GM23338 (cell line): ENCODE results near the gene LRFN3. TPM values are rescaled to one million over a fixed set of nuclear protein-coding genes. Genes with fewer than 3 reads are reported as not detected.

Experiments used
- ATAC-seq: fragments of 200-7000 bp; cut with Tn5 transposase; 3 replicates; pipeline ENCODE4 v1.9.1; 2020
- DNase-seq: peaks from one replicate; pipeline ENCODE4 v3.0.0-alpha.2; 2015; ENCODE audit warnings: low spot score
- H2AFZ ChIP-seq: fragments of 200-600 bp; sonication (generic); 2 replicates; pipeline ENCODE4 v1.8.0; 2016; ENCODE audit warnings: antibody characterized with exemption, mild to moderate bottlenecking, moderate library complexity
- H3F3A ChIP-seq: fragments of 200-600 bp; sonication (generic); replicated peaks from 2 replicates; pipeline ENCODE4 v1.8.0; 2017; ENCODE audit warnings: antibody characterized with exemption, mixed run types, low read depth
- H3K27ac ChIP-seq: fragments of 200-600 bp; sonication (generic); 2 replicates; pipeline ENCODE4 v1.6.1; 2016; ENCODE audit warnings: low read depth
- H3K27me3 ChIP-seq: fragments of 200-600 bp; sonication (generic); 2 replicates; pipeline ENCODE4 v1.8.0; 2016; ENCODE audit warnings: mild to moderate bottlenecking, mixed run types, moderate library complexity; ENCODE audit not compliant: insufficient read depth
- H3K36me3 ChIP-seq: fragments of 200-600 bp; sonication (generic); 2 replicates; pipeline ENCODE4 v1.8.0; 2016; ENCODE audit warnings: mild to moderate bottlenecking; ENCODE audit not compliant: insufficient read depth
- H3K4me1 ChIP-seq: fragments of 200-600 bp; sonication (generic); 2 replicates; pipeline ENCODE4 v1.8.0; 2016; ENCODE audit warnings: mild to moderate bottlenecking, moderate library complexity; ENCODE audit not compliant: insufficient read depth
- H3K4me2 ChIP-seq: fragments of 200-600 bp; sonication (generic); 2 replicates; pipeline ENCODE4 v1.7.1; 2017; ENCODE audit warnings: mixed run types
- H3K4me3 ChIP-seq: fragments of 200-600 bp; sonication (generic); 2 replicates; pipeline ENCODE4 v1.6.1; 2016; ENCODE audit warnings: mixed run types
- H3K79me2 ChIP-seq: fragments of 200-600 bp; sonication (generic); replicated peaks from 2 replicates; pipeline ENCODE4 v1.8.0; 2017; ENCODE audit warnings: mild to moderate bottlenecking; ENCODE audit not compliant: insufficient read depth
- H3K9me2 ChIP-seq: fragments of 200-600 bp; sonication (generic); 2 replicates; pipeline ENCODE4 v1.8.0; 2017; ENCODE audit not compliant: insufficient read depth
- H4K20me1 ChIP-seq: fragments of 200-600 bp; sonication (generic); replicated peaks from 2 replicates; pipeline ENCODE4 v1.8.0; 2017; ENCODE audit warnings: mild to moderate bottlenecking; ENCODE audit not compliant: insufficient read depth
- H3K27ac Mint-ChIP-seq: 2 replicates; pipeline ENCODE4 v1.8.0; 2020; ENCODE audit warnings: inconsistent platforms, mild to moderate bottlenecking, moderate library complexity, mixed read lengths
- H3K27me3 Mint-ChIP-seq: 3 replicates; pipeline ENCODE4 v1.8.0; 2022; ENCODE audit warnings: low read depth, mild to moderate bottlenecking, moderate library complexity, mixed read lengths, inconsistent platforms; ENCODE audit not compliant: insufficient read depth, poor library complexity
- H3K36me3 Mint-ChIP-seq: 3 replicates; pipeline ENCODE4 v1.8.0; 2021; ENCODE audit warnings: low read depth, mild to moderate bottlenecking, inconsistent platforms, moderate library complexity, mixed read lengths
- H3K4me1 Mint-ChIP-seq: 3 replicates; pipeline ENCODE4 v1.8.0; 2020; ENCODE audit warnings: mild to moderate bottlenecking, inconsistent platforms, mixed read lengths
- H3K4me3 Mint-ChIP-seq: 3 replicates; pipeline ENCODE4 v1.8.0; 2021; ENCODE audit warnings: moderate library complexity, mild to moderate bottlenecking, inconsistent platforms, mixed read lengths
- H3K9me3 Mint-ChIP-seq: 3 replicates; pipeline ENCODE4 v1.8.0; 2020; ENCODE audit warnings: moderate library complexity, mild to moderate bottlenecking, inconsistent platforms, mixed read lengths
- JUNB ChIP-seq: IDR thresholded peaks from one replicate; pipeline ENCODE4 v1.6.1; 2016; ENCODE audit warnings: antibody characterized with exemption; ENCODE audit not compliant: unreplicated experiment
- POLR2AphosphoS5 ChIP-seq: IDR thresholded peaks from 2 replicates; pipeline ENCODE4 v1.6.1; 2016; ENCODE audit warnings: antibody characterized with exemption, low read depth
- polyA plus RNA-seq: library from polyadenylated mRNA; unstranded; fragments of >200 nt; fragmentation: Nextera tagmentation; extraction: Ambion mirVana; gene quantifications from 2 replicates; pipeline ENCODE4 v1.2.1, GENCODE V29; 2016
- small RNA-seq: library from RNA; depleted of rRNA; stranded (forward); fragments of <200 nt; gene quantifications from one replicate; pipeline ENCODE3, GENCODE V24; 2014; ENCODE audit warnings: low replicate concordance
- total RNA-seq: library from RNA; depleted of rRNA; stranded (reverse); fragments of >200 nt; shearing (Covaris generic); gene quantifications from 2 replicates; pipeline ENCODE4 v1.2.3, GENCODE V29; 2014; rRNA removed
- TF ChIP-seq, protein P1 (sequence below), 2 experiments: fragments of 200-600 bp in 1 of 2; sonication (generic) in 1 of 2; conservative IDR thresholded peaks; 2 replicates each; pipeline versions ENCODE4 v1.5.1 to v1.6.1; 2016 to 2017; ENCODE audit warnings: antibody characterized with exemption in 2 of 2, low read depth in 2 of 2, mild to moderate bottlenecking in 2 of 2, moderate library complexity in 1 of 2

Gene LRFN3
- total and polyA plus RNA-seq, 2 experiments from 2014 or later, result 5.8 to 15.1 TPM

DNA sequence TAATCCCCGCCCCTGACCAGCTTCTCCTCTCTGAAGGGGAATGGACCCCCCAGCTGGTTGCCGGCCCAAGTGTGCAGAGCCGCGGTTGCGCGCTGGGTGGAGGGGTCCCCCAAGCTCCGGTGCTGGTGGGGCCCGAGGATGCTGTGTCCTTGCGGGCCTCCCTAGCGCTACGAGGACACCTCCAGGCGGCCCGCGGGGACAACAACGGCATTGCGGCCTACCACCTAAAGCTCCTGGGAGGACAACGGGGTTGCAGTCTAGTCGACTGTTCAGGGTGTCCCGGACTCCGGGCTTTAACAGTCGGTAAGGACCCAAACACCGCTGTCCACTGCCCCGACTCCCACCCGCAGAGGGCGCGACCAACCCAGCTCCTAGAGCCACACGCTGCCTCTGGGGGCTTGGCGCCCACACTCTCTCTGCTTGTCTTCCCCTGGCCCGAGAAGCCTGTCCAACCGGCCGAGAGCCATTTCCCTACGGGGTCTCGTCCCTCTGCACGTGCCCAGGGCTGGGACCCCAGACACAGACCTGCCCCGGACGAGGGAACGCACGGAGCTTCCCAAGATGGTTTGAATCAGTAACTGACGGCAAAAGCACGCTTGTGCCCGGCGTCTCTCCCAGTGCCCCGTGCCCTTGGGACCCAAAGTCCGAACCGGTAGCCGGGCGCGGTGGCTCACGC is 57.9 kb downstream of the LRFN3 start:
- H3K36me3 Mint-ChIP-seq, result peaks cover 5% of the 10 kb centered on the region; the same call in 1 of the 3 replicates
- Histone ChIP-seq H2AFZ (0 out of 2 replicates have a peak overlapping the region, but pooled peaks have one; percentile 56), H4K20me1 (peaks cover 9% of the 10 kb centered on the region), H3K27me3 (no peaks in the 10 kb centered on the region), H3K79me2 (peaks cover 13% of the 10 kb centered on the region; the same call in 1 of the 2 replicates), H3K4me3 (peak overlapping the region; percentile 28; the same call in 1 of the 2 replicates), H3K9me2 (no peaks in the 10 kb centered on the region), H3F3A (0 out of 2 replicates have a peak, but pooled peaks cover 6% of the 10 kb centered on the region), H3K4me2 (peak overlapping the region; percentile 51; the same call in 1 of the 2 replicates), H3K27ac (no peak overlapping the region), H3K36me3 (no peaks in the 10 kb centered on the region), H3K4me1 (peaks cover 9% of the 10 kb centered on the region; the same call in 1 of the 2 replicates)
- TF ChIP-seq JUNB (no peak), POLR2AphosphoS5 (no peak)
- TF ChIP-seq, protein P1, sequence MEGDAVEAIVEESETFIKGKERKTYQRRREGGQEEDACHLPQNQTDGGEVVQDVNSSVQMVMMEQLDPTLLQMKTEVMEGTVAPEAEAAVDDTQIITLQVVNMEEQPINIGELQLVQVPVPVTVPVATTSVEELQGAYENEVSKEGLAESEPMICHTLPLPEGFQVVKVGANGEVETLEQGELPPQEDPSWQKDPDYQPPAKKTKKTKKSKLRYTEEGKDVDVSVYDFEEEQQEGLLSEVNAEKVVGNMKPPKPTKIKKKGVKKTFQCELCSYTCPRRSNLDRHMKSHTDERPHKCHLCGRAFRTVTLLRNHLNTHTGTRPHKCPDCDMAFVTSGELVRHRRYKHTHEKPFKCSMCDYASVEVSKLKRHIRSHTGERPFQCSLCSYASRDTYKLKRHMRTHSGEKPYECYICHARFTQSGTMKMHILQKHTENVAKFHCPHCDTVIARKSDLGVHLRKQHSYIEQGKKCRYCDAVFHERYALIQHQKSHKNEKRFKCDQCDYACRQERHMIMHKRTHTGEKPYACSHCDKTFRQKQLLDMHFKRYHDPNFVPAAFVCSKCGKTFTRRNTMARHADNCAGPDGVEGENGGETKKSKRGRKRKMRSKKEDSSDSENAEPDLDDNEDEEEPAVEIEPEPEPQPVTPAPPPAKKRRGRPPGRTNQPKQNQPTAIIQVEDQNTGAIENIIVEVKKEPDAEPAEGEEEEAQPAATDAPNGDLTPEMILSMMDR (conservative IDR thresholded peaks at IDR 0.05; ENCODE audit: low read depth in 2 of 2), result peak; percentile 40 to 70; a peak in 3 of 4 replicates
- H3K27me3 Mint-ChIP-seq, result peaks cover 7% of the 10 kb centered on the region
- peaks cover 14% of the 10 kb centered on the region; the same call in 2 of the 3 replicates for H3K4me1 Mint-ChIP-seq
- H3K4me3 Mint-ChIP-seq, result peak overlapping the region; percentile 58
- no peaks in the 10 kb centered on the region; the same call in 2 of the 3 replicates for H3K9me3 Mint-ChIP-seq
- H3K27ac Mint-ChIP-seq, result peak overlapping the region; percentile 52; the same call in 1 of the 2 replicates
- peak; percentile 50 for ATAC-seq
- DNase-seq, result peak; percentile 85

Small RNA genes lying within 50 kb of the gene (small RNA-seq; reads per million reads assigned to genes)
- gene AF038458.1, result not detected

Other genes starting within 250 kb of the LRFN3 start
- 1.8 TPM in 1 of 2 replicates, not detected in the other for gene ZBTB32, start 231.8 kb upstream of the LRFN3 start, total RNA-seq
- 0.45 and 0.65 TPM in 2 replicates for gene ZBTB32, start 231.8 kb upstream of the LRFN3 start, polyA plus RNA-seq
- gene KMT2B, start 218.4 kb upstream of the LRFN3 start, total RNA-seq, result 36.2 and 49.8 TPM in 2 replicates
- 15.5 and 15.8 TPM in 2 replicates for gene KMT2B, start 218.4 kb upstream of the LRFN3 start, polyA plus RNA-seq
- gene IGFLR1, start 193.9 kb upstream of the LRFN3 start, total RNA-seq, result 7.8 and 14.4 TPM in 2 replicates
- 17.8 and 18.1 TPM in 2 replicates for gene IGFLR1, start 193.9 kb upstream of the LRFN3 start, polyA plus RNA-seq
- 13.1 and 14.3 TPM in 2 replicates for gene U2AF1L4, start 191.0 kb upstream of the LRFN3 start, total RNA-seq
- 20.0 and 23.7 TPM in 2 replicates for gene U2AF1L4, start 191.0 kb upstream of the LRFN3 start, polyA plus RNA-seq
- 18.5 and 20.6 TPM in 2 replicates for gene PSENEN, start 190.7 kb upstream of the LRFN3 start, total RNA-seq
- gene PSENEN, start 190.7 kb upstream of the LRFN3 start, polyA plus RNA-seq, result 175 and 197 TPM in 2 replicates
- 6.8 and 7.1 TPM in 2 replicates for gene LIN37, start 187.8 kb upstream of the LRFN3 start, total RNA-seq
- 4.3 and 8.3 TPM in 2 replicates for gene LIN37, start 187.8 kb upstream of the LRFN3 start, polyA plus RNA-seq
- 0.27 and 0.87 TPM in 2 replicates for gene HSPB6, start 179.3 kb upstream of the LRFN3 start, total RNA-seq
- gene HSPB6, start 179.3 kb upstream of the LRFN3 start, polyA plus RNA-seq, result 3.2 and 3.9 TPM in 2 replicates
- 14.7 and 28.0 TPM in 2 replicates for gene PROSER3, start 178.2 kb upstream of the LRFN3 start, total RNA-seq
- gene PROSER3, start 178.2 kb upstream of the LRFN3 start, polyA plus RNA-seq, result 21.8 and 24.1 TPM in 2 replicates
- 17.7 and 22.1 TPM in 2 replicates for gene ARHGAP33, start 160.8 kb upstream of the LRFN3 start, total RNA-seq
- gene ARHGAP33, start 160.8 kb upstream of the LRFN3 start, polyA plus RNA-seq, result 10.3 and 11.6 TPM in 2 replicates
- gene PRODH2, start 123.5 kb upstream of the LRFN3 start, total RNA-seq, result not detected in 2 replicates
- not detected in 2 replicates for gene PRODH2, start 123.5 kb upstream of the LRFN3 start, polyA plus RNA-seq
- gene NPHS1, start 83.9 kb upstream of the LRFN3 start, total RNA-seq, result 0.58 and 1.0 TPM in 2 replicates
- 0.47 and 1.3 TPM in 2 replicates for gene NPHS1, start 83.9 kb upstream of the LRFN3 start, polyA plus RNA-seq
- 9.9 and 13.1 TPM in 2 replicates for gene KIRREL2, start 79.5 kb upstream of the LRFN3 start, total RNA-seq
- 3.6 and 3.8 TPM in 2 replicates for gene KIRREL2, start 79.5 kb upstream of the LRFN3 start, polyA plus RNA-seq
- 28.2 and 30.2 TPM in 2 replicates for gene APLP1, start 67.8 kb upstream of the LRFN3 start, total RNA-seq
- 36.0 and 39.0 TPM in 2 replicates for gene APLP1, start 67.8 kb upstream of the LRFN3 start, polyA plus RNA-seq
- gene NFKBID, start 35.8 kb upstream of the LRFN3 start, total RNA-seq, result 8.7 and 15.7 TPM in 2 replicates
- gene NFKBID, start 35.8 kb upstream of the LRFN3 start, polyA plus RNA-seq, result 10.5 and 12.1 TPM in 2 replicates
- gene HCST, start 33.8 kb upstream of the LRFN3 start, total RNA-seq, result not detected in 2 replicates
- gene HCST, start 33.8 kb upstream of the LRFN3 start, polyA plus RNA-seq, result 2.1 and 6.7 TPM in 2 replicates
- gene TYROBP, start 28.1 kb upstream of the LRFN3 start, total RNA-seq, result not detected in 2 replicates
- gene TYROBP, start 28.1 kb upstream of the LRFN3 start, polyA plus RNA-seq, result 0.99 TPM in 1 of 2 replicates, not detected in the other
- gene SDHAF1, start 58.8 kb downstream of the LRFN3 start, total RNA-seq, result 45.8 and 55.9 TPM in 2 replicates
- gene SDHAF1, start 58.8 kb downstream of the LRFN3 start, polyA plus RNA-seq, result 19.9 TPM in 2 replicates
- gene SYNE4, start 72.4 kb downstream of the LRFN3 start, total RNA-seq, result 24.1 and 26.1 TPM in 2 replicates
- gene SYNE4, start 72.4 kb downstream of the LRFN3 start, polyA plus RNA-seq, result 47.3 and 49.8 TPM in 2 replicates
- 28.5 and 33.6 TPM in 2 replicates for gene ALKBH6, start 77.8 kb downstream of the LRFN3 start, total RNA-seq
- gene ALKBH6, start 77.8 kb downstream of the LRFN3 start, polyA plus RNA-seq, result 51.4 and 54.6 TPM in 2 replicates
- 12.4 and 19.1 TPM in 2 replicates for gene CLIP3, start 96.5 kb downstream of the LRFN3 start, total RNA-seq
- 15.1 and 15.2 TPM in 2 replicates for gene CLIP3, start 96.5 kb downstream of the LRFN3 start, polyA plus RNA-seq
- 10.3 and 12.7 TPM in 2 replicates for gene THAP8, start 117.9 kb downstream of the LRFN3 start, total RNA-seq
- gene THAP8, start 117.9 kb downstream of the LRFN3 start, polyA plus RNA-seq, result 12.2 and 13.7 TPM in 2 replicates
- gene WDR62, start 118.5 kb downstream of the LRFN3 start, total RNA-seq, result 41.0 and 45.4 TPM in 2 replicates
- 13.3 and 14.1 TPM in 2 replicates for gene WDR62, start 118.5 kb downstream of the LRFN3 start, polyA plus RNA-seq
- not detected in 2 replicates for gene OVOL3, start 174.8 kb downstream of the LRFN3 start, total RNA-seq
- gene OVOL3, start 174.8 kb downstream of the LRFN3 start, polyA plus RNA-seq, result not detected in 2 replicates
- 94.0 and 110 TPM in 2 replicates for gene POLR2I, start 178.5 kb downstream of the LRFN3 start, total RNA-seq
- gene POLR2I, start 178.5 kb downstream of the LRFN3 start, polyA plus RNA-seq, result 413 and 427 TPM in 2 replicates
- gene TBCB, start 179.1 kb downstream of the LRFN3 start, total RNA-seq, result 254 and 275 TPM in 2 replicates
- 277 and 290 TPM in 2 replicates for gene TBCB, start 179.1 kb downstream of the LRFN3 start, polyA plus RNA-seq
- gene CAPNS1, start 203.7 kb downstream of the LRFN3 start, total RNA-seq, result 112 and 123 TPM in 2 replicates
- gene CAPNS1, start 203.7 kb downstream of the LRFN3 start, polyA plus RNA-seq, result 227 and 230 TPM in 2 replicates
- 0.52 TPM in 1 of 2 replicates, not detected in the other for gene COX7A1, start 216.1 kb downstream of the LRFN3 start, total RNA-seq
- 5.5 and 6.3 TPM in 2 replicates for gene COX7A1, start 216.1 kb downstream of the LRFN3 start, polyA plus RNA-seq